Measurements from ENCODE around the gene GJB2.

Gene GJB2

GRCh38 chr13:20188667-20189553 lies 3.8 kb downstream of the GJB2 start:
- DNase-seq (ENCODE audit: low read depth): no peak
- TF ChIP-seq CTCF (IDR thresholded peaks at IDR 0.05; ENCODE audit: low read depth, low read length, missing control alignments): peak; percentile 39

GRCh38 chr13:20186771-20187170 lies 6.0 kb downstream of the GJB2 start:
- TF ChIP-seq CTCF (IDR thresholded peaks at IDR 0.05; ENCODE audit: low read depth, low read length, missing control alignments): no peak
- no peak overlapping the region for H3K4me3 ChIP-seq (ENCODE audit: low read depth, low read length)
- DNase-seq (ENCODE audit: low read depth): no peak

More at GRCh38 chr13:20188667-20189553, 3.8 kb downstream of the GJB2 start:
- H3K4me3 ChIP-seq (ENCODE audit: low read depth, low read length): no peak overlapping the region

GRCh38 chr13:20185366-20186056 lies 7.2 kb downstream of the GJB2 start:
- no peak overlapping the region for H3K4me3 ChIP-seq (ENCODE audit: low read depth, low read length)
- no peak for TF ChIP-seq CTCF (IDR thresholded peaks at IDR 0.05; ENCODE audit: low read depth, low read length, missing control alignments)
- no peak for DNase-seq (ENCODE audit: low read depth)

GRCh38 chr13:20182231-20182846 lies 10.4 kb downstream of the GJB2 start:
- TF ChIP-seq CTCF (IDR thresholded peaks at IDR 0.05; ENCODE audit: low read depth, low read length, missing control alignments): peak; percentile 89
- peak; percentile 41 for DNase-seq (ENCODE audit: low read depth)
- H3K4me3 ChIP-seq (ENCODE audit: low read depth, low read length): no peak overlapping the region

GRCh38 chr13:20181188-20181587 lies 11.6 kb downstream of the GJB2 start:
- H3K4me3 ChIP-seq (ENCODE audit: low read depth, low read length): no peak overlapping the region
- no peak for TF ChIP-seq CTCF (IDR thresholded peaks at IDR 0.05; ENCODE audit: low read depth, low read length, missing control alignments)
- no peak for DNase-seq (ENCODE audit: low read depth)

GRCh38 chr13:20178156-20178555 lies 14.6 kb downstream of the GJB2 start:
- TF ChIP-seq CTCF (IDR thresholded peaks at IDR 0.05; ENCODE audit: low read depth, low read length, missing control alignments): no peak
- no peak overlapping the region for H3K4me3 ChIP-seq (ENCODE audit: low read depth, low read length)
- DNase-seq (ENCODE audit: low read depth): no peak

Measured in GM12864 (cell line).